ENCODE measurements around the gene LRRC27. TPM values are rescaled to one million over a fixed set of nuclear protein-coding genes. Genes with fewer than 3 reads are reported as not detected.
A peak's percentile ranks its signal among the peaks of the same experiment; 100 is the strongest.
"Not testable (repeated sequence)": the region's sequence is repeated elsewhere in the genome, so short reads cannot be mapped to it uniquely, and the experiment has no call there.

The LRRC27 gene
- polyA plus RNA-seq, result 1 to 10 TPM; 3.8 to 8.5 (median 8.2) TPM

DNA sequence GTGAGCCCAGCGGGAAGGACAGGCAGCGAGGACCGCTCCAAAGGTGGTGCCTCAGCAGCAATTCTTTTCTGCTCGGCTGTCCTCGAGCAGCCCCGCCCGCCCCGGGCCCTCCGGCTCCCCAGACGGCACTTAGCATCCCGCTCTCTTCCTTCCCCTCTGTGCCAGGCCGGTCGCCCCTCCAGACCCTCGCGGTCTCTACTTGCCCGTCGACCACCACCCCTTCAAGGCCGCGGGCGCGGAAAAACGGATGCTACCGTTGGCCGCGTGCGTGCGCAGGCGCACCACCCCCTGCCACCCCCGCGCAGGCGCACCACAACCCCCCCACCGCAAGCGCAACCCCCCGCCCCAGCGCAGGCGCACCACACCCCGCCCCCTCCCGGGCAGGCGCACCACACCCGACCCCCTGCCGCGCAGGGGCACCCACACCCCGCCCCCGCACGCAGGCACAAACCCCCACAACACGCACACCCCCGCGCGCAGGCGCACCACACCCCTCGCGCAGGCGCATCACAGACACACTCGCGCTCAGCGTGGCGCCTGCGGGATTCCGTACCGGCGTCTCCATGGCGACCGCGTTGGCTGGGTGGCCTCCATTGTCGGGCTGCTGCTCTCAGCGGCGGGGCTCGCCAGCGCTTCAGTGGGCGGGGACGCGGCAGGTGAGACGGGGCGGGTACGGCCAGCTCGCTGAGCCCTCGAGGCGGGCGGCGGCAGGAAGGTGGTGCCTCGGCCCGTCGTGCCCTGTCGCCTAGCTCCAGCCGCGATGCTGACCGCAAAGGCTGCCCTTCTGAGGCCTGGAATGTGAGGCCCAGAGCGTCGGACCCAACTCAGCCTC is at the start of gene LRRC27:
Gene LRRC27, plus strand, starts transcription at position 593 of the 832 bp plus-strand sequence. CDS start 1,332 bp downstream, outside the sequence.
- peak; percentile 100 for DNase-seq
- Mint-ChIP-seq H3K4me1 (peaks cover 70 to 87% of the 10 kb centered on the region in 2 donors), H3K27ac (peak within 1 kb of the TSS; percentile 83 to 95 (median 92)), H3K27me3 (ENCODE audit: low read depth in 3 of 3) (peaks cover 22 to 31% (median 29%) of the 10 kb centered on the region in 3 donors), H3K9me3 (peaks cover 0 to 1% (median 0%) of the 10 kb centered on the region in 6 donors), H3K4me3 (peak within 1 kb of the TSS; percentile 84 to 93 (median 91)), H3K36me3 (peaks cover 3 to 6% (median 4%) of the 10 kb centered on the region in 3 donors)

DNA sequence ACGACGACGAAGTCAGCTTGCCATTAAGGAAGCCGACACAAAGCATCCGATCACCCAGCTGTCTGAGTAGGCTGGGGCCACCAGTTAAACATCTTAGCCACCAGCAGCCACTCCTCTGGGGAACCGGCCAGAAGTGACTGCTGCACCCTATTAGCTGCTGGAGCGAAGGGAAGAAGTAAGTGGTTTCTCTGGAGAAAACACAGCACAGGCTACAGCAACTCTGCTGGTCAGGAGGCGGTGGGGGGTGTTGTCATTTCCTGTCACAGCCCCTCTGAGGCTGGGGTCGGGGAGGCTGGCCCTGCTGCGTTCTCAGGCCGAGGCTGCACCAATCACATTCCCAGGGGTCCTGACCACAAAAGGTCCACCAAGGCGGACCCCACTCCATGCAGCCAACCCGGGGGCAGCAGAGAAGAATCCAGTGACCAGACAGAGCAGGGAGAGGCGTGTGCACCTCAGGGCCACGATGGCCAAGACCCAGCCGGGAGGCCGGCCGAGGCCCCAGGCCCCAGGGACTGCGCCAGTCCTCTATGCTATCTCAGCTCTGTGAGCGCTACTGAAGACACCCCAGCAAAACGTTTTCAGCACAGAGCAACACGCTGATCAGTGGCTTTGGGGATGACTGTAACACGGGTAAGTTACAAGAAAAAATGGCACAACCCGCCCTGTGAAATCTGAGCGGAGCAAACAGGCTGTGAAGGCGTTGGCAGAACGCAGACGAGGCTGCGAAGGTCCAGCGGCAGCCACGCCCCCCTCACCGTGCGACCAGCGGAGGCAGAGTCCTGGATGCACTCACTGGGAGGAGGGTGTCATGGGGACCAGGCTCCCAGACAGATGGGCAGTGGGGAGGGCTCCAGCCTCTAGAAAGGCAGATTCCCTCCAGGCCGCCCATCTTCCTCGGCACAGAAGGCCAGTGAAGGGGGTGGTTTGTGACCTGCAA is 49.1 kb upstream of the LRRC27 start:
- H3K4me1 Mint-ChIP-seq, result peaks cover 5 to 17% of the 10 kb centered on the region in 2 donors
- no peak for DNase-seq
- H3K4me3 Mint-ChIP-seq, result no peak overlapping the region
- H3K27ac Mint-ChIP-seq, result no peak overlapping the region
- peaks cover 0 to 6% (median 3%) of the 10 kb centered on the region in 3 donors for H3K27me3 Mint-ChIP-seq (ENCODE audit: low read depth in 3 of 3)
- peaks cover 0 to 2% (median 0%) of the 10 kb centered on the region in 6 donors for H3K9me3 Mint-ChIP-seq
- H3K36me3 Mint-ChIP-seq, result no peaks in the 10 kb centered on the region

DNA sequence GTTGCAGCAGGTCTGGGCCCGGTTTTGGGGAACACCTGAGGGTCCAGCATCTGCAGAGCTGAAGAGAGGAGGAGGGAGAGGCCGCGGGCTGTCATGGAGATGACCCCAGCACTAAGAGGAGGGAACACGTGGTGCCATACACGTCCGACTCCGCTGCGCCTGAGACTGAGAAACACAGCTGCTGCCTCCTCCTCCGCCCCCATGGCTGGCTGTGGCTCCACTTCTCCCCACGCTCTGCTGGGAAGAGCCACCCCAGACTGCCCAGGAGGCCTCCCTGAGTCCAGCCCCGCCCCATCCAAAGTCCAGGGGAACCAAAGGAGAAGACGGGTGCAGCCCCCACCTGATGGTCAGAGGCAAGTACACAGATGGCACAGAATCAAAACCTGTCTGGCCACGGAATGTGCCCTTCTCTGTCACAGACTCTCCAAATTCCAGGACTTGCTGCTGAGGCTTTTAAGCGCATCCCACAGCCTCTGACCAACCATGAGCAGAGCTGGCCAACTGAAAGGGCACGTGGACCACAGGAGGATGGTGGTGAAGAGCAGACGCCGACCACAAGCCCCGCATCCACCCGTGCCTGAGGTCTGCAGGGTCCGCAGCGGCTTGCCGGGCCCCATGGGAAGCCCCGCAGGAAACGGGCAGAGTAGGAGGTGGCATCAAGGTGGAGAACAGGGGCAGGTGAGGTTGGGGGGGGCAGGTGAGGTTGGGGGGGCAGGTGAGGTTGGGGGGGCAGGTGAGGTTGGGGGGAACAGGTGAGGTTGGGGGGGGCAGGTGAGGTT is 48.2 kb upstream of the LRRC27 start:
- Mint-ChIP-seq H3K27me3 (ENCODE audit: low read depth in 3 of 3) (peaks cover 0 to 6% (median 3%) of the 10 kb centered on the region in 3 donors), H3K4me3 (no peak overlapping the region), H3K36me3 (no peaks in the 10 kb centered on the region), H3K9me3 (peaks cover 0 to 2% (median 0%) of the 10 kb centered on the region in 6 donors), H3K4me1 (peaks cover 5 to 17% of the 10 kb centered on the region in 2 donors), H3K27ac (no peak overlapping the region)
- no peak for DNase-seq

DNA sequence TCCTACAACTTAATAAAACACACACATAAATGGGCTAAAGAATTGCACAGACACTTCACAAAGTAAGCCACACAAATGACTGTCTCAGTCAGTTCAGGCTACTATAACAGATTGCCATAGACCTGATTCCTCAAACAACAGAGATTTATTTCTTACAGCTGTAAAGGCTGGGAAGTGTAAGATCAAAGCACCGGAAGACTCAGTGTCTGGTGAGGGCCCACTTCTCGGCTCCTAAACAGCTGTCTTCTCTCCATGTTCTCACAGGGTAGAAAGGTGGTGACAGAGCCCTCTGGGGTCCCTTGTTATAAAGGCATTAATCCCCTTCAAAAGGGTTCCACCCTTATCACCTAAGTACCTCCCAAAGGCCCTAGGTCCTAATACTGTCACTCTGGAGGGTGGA is 42.6 kb upstream of the LRRC27 start:
- no peak overlapping the region for H3K27ac Mint-ChIP-seq
- H3K36me3 Mint-ChIP-seq, result no peaks in the 10 kb centered on the region
- H3K4me3 Mint-ChIP-seq, result no peak overlapping the region
- H3K9me3 Mint-ChIP-seq, result peaks cover 0 to 4% (median 0%) of the 10 kb centered on the region in 6 donors
- peaks cover 0 to 4% (median 2%) of the 10 kb centered on the region in 3 donors for H3K27me3 Mint-ChIP-seq (ENCODE audit: low read depth in 3 of 3)
- no peaks in the 10 kb centered on the region for H3K4me1 Mint-ChIP-seq
- no peak for DNase-seq

DNA sequence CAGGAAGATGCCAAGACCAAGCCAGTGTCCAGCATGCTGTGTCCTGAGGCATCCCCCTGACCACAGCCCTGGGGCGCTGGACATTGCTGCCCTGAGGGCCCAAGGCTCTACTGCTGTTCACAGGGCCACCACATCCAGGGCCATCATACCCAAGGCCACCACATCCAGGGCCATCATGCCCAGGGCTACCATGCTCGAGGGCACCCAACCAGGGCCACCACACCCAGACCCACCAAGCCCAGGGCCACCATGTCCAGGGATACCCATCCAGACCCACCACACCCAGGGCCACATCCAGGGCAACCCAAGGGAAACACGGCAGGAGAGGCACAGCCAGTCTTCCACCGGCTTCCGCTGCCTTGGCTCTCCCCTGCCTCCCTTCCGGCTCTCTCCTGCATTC is 41.4 kb upstream of the LRRC27 start:
- Mint-ChIP-seq H3K9me3 (peaks cover 0 to 4% (median 0%) of the 10 kb centered on the region in 6 donors), H3K4me3 (no peak overlapping the region), H3K4me1 (peaks cover 0 to 5% of the 10 kb centered on the region in 2 donors), H3K36me3 (no peaks in the 10 kb centered on the region), H3K27ac (no peak overlapping the region), H3K27me3 (ENCODE audit: low read depth in 3 of 3) (peaks cover 0 to 4% (median 0%) of the 10 kb centered on the region in 3 donors)
- no peak for DNase-seq

DNA sequence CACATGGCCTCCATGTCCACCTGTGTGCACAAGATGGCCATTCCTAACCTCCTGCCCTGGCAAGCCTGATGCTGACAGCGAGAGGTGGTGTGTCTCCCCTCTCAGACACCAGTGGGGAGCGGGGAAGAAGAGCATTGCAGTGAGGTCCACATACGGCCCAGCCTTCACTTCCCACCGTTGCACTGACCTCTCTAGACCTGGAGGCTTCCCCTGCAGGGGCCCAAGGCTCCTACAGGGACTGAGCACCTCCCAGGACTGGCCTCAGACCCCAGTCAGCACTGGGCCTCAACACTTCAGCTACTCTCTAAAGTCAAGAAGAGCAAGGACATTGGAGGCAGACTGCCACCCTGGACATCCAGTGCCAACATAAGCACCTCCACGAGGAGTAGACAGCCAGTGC is 40.2 kb upstream of the LRRC27 start:
- peaks cover 0 to 5% of the 10 kb centered on the region in 2 donors for H3K4me1 Mint-ChIP-seq

DNA sequence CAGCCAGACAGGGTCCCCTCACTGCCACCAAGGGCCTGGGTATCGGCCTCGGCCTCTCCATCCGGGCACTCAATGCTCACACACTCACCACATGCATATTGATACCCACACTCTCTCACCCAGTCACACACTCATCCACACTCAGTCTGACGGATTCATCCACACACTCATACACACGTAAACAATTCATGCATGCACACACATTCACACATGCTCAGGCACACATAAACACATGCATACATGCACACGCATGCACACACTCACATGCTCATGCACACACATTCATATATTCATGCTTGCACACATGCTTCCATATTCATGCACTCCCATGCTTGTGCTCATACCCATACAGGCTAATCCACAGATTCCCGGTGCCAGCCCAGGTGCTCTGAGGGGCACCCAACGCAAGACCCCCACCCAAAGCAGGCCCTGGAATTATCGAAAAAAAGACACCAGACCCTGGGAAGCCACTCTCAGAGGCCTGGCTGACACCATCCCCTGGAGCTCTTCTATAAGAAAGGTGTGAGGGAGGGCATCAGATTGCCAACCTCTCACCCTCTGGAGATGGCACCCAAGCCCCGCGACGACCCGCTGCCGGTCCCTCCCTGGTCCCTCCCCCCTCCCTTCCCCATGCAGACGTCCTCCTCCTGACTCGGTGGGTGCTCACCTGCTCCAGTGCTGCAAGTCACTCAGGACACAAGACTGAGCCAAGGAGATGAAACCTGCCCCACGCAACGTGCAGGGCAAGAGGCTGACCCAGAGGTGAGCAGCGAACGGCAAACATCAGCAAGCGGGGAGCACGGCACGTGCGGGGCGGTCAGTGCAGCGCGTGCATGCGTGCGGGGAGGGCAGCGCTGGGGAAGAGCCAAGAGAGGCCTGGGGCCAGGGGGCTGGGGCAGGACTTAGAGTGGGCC is 39.4 kb upstream of the LRRC27 start:
- Mint-ChIP-seq H3K4me3 (no peak overlapping the region), H3K4me1 (peaks cover 0 to 5% of the 10 kb centered on the region in 2 donors), H3K27ac (no peak overlapping the region), H3K9me3 (peaks cover 0 to 4% (median 0%) of the 10 kb centered on the region in 6 donors), H3K27me3 (ENCODE audit: low read depth in 3 of 3) (peaks cover 0 to 4% (median 0%) of the 10 kb centered on the region in 3 donors), H3K36me3 (no peaks in the 10 kb centered on the region)
- no peak for DNase-seq

More for the DNA sequence above, 40.2 kb upstream of the LRRC27 start:
- no peak for DNase-seq
- Mint-ChIP-seq H3K27ac (no peak overlapping the region), H3K27me3 (ENCODE audit: low read depth in 3 of 3) (peaks cover 0 to 2% (median 0%) of the 10 kb centered on the region in 3 donors), H3K4me3 (no peak overlapping the region), H3K9me3 (peaks cover 0 to 4% (median 0%) of the 10 kb centered on the region in 6 donors), H3K36me3 (no peaks in the 10 kb centered on the region)

DNA sequence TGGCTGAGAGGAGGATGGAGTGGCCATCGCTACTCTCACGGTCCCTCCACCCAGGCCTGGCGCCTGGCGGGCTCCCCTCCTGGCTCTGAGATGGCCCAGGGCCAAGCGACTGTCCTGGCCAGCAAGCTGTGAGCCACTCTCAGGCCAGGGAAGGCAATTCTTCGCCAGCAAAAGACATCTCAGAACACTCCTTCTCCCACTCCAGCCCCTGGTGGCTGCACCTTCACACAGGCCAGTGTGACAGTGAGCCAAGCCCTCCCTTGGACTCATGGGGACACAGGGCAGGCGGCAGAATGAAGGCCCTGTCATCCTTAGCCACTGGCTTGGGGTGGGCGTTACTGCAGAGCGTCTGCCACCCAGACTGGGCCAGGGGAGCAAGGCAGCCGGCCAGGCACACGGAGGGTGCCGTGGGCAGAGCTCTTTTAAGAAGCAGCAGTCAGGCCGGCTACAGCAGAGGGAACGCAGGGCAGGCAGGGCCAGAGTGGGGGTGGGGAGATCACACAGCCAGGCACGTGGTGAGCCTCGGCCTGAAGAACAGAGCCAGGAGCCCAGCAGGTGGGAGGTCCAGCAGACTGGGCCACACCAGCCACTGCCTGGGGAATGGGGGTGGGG is 38.7 kb upstream of the LRRC27 start:
- Mint-ChIP-seq H3K36me3 (no peaks in the 10 kb centered on the region), H3K27ac (no peak overlapping the region), H3K4me3 (no peak overlapping the region), H3K9me3 (peaks cover 0 to 2% (median 0%) of the 10 kb centered on the region in 6 donors), H3K27me3 (ENCODE audit: low read depth in 3 of 3) (peaks cover 0 to 5% (median 0%) of the 10 kb centered on the region in 3 donors), H3K4me1 (peaks cover 0 to 5% of the 10 kb centered on the region in 2 donors)
- DNase-seq, result no peak

DNA sequence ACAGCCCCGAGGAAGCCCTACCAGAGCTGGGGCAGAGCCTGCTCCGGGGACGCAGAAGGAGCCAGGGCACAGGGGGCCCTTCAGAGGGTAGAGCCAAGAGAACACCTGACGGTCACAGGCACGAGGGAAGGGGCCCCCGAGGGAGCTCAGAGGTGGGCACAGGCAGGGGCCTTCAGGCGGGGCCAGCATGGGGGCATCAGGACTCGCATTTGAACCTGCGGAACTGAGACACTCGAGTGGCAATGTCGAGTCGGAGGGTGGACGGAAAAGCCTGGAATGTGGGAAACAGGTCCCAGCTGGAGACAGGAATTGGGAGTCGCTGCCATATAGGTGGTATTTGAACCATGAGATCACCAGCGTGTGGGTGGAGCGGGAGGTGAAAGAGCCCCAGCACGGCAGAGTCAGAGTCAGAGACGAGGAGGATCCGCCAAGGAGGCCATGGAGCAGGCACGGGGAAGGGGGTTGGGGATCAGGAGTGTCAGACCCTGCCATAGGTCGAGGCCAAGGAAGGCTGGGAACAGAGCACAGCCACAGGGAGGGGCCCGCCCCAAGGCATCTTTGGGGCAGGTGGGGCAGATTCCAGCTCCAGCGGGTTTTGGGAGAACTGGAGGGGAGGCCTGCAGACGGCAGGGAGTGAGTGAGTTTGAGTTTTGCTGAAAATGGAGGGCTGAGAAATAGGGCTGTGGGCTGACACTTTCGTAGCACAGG is 38.0 kb upstream of the LRRC27 start:
- Mint-ChIP-seq H3K4me1 (peaks cover 0 to 5% of the 10 kb centered on the region in 2 donors), H3K4me3 (no peak overlapping the region), H3K27ac (no peak overlapping the region), H3K36me3 (no peaks in the 10 kb centered on the region), H3K9me3 (peaks cover 0 to 2% (median 0%) of the 10 kb centered on the region in 6 donors), H3K27me3 (ENCODE audit: low read depth in 3 of 3) (peaks cover 0 to 5% (median 2%) of the 10 kb centered on the region in 3 donors)
- no peak for DNase-seq

DNA sequence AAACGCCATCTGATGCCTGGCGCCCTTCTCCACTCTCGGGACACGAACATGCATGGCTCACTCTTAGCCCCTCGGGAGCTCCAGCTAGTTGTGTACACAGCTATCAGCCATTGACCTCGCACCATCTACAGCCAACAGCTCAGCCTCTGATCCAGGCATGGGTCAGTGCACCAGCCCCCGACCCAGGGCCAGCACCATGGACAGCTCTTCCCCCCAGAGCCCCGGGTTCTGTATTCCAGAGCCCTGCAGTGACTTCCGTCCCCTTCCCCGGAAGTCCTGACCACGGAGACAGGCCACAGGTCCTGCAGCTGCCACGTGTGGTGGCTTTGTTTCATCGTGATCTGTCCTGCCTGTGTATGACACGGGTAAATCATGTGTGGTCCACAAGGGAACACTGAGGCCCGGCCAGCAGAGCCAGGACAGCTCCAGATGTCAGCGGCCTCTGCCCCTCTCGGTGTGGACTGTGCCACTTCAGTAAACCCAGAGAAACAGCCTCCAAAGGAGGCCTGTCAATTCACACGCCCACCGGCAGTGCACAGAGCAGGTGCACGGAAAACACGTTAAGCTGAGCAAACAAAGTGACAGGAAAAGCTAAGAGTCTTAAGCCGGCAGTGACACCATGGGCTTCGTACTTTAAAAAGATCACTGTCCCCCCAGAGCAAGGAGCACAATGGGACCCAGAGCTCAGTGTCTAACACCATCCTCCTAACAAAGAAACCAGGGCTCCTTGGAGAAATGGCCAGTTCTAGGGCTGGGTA is 37.3 kb upstream of the LRRC27 start:
- Mint-ChIP-seq H3K4me3 (no peak overlapping the region), H3K4me1 (peaks cover 0 to 5% of the 10 kb centered on the region in 2 donors), H3K27me3 (ENCODE audit: low read depth in 3 of 3) (peaks cover 0 to 5% (median 2%) of the 10 kb centered on the region in 3 donors), H3K36me3 (no peaks in the 10 kb centered on the region), H3K9me3 (peaks cover 0 to 2% (median 0%) of the 10 kb centered on the region in 6 donors), H3K27ac (no peak overlapping the region)
- DNase-seq, result no peak

DNA sequence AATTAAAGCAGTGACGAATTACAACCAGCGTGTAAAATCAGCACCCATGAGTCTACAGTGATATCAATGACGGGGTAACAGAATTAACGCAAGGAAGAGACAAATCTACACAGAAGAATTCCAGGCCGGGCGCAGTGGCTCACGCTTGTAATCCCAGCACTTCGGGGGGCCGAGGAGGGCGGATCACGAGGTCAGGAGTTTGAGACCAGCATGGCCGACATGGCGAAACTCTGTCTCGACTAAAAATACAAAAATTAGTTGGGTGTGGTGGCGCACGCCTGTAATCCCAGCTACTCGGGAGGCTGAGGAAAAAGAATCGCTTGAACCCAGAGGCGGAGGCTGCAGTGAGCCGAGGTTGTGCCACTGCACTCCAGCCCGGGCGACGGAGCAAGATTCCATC is 36.5 kb upstream of the LRRC27 start:
- H3K4me1 Mint-ChIP-seq; H3K9me3 Mint-ChIP-seq; H3K27me3 Mint-ChIP-seq (ENCODE audit: low read depth in 3 of 3); H3K27ac Mint-ChIP-seq; H3K36me3 Mint-ChIP-seq; H3K4me3 Mint-ChIP-seq; DNase-seq: not testable (repeated sequence)
